ENCODE results near the gene MYL12A. TPM values are rescaled to one million over a fixed set of nuclear protein-coding genes. Genes with fewer than 3 reads are reported as not detected.

The MYL12A gene
- total and polyA plus RNA-seq, 2 of the 13 experiments (the other 11 are each of a cell fraction or from before 2014, with no cell fraction given): 261 to 277 TPM

DNA sequence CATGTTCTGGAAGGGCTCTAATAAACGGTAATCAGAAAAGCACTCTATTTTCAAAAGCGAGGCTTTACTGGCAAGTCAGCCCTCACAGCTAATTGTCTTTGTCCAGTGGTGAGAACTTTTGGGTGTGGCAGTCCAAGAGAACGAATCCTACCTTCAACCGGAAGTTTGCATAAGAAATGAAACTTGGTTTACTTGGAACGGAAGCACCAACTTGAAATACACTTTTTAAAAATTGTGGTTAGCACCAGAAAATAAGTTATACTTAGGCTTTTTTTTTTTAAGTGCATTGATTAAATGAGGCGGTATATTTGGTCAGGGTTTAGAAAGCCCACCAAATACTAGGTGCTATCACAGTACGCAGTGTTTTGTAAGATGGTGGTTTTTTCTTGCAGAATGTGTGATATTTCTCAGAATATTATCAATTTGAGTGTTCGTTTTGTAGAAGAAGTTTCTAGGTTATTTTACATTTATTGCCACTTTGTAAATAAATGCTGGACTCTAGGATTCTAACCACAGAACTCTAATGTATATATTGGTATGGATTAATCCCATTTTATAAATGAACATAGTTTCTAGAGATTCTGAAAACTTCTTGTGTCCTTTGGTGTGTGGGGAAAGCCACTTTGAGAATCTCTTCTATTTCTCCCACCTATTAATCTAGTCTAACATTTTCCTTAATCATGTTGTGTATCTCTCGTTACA, 1.2 kb downstream of the MYL12A start (continued):
- TF ChIP-seq MAFK (conservative IDR thresholded peaks at IDR 0.05 in 1 of 2, IDR thresholded peaks at IDR 0.05 in 1 of 2; ENCODE audit: low read length in 2 of 2) (no peak), ZNF614 (CRISPR knock-in tag; IDR thresholded peaks at IDR 0.05; ENCODE audit: borderline replicate concordance) (no peak), ZMYM3 (CRISPR knock-in tag; IDR thresholded peaks at IDR 0.05) (no peak)

DNA sequence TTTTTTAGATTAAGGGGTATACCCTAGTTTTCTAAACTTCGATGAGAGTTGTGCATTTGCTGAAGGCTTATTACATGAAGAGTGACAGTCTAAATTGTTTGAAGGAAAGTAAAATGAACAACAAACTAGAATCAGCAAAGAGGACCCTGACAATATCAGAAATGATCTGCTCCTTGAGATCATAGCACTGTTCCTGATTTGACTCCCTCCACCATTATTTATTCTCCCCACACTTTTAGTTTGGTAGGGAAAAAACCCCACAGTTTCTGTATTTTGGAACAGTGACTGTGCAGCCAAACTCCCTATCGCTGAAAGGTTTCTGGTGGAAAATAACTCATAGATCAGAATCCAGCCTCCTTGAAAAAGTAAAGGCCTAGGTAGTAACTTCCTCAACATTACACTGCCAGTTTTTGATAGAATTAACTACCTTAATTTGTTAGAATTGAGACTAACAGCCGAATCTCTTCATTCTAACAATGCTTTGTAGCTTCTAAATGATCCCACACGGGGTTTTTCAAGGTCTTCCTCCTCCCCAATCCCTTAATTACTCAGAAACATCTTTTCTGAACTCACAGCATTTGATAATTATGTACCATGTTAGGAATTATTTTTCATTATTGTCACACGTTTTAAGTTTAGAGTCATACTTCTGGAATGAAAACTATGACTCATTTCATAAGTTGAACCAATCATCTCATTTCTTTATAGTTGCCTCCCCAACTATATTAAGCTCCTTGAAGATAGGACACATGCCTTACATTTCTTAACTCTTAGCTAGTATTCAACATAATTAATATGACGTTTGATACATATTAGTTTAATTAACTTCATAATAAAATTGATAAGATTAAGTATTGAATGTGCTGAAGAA, 2.9 kb downstream of the MYL12A start:
- peak; percentile 48 for TF ChIP-seq POLR2G (IDR thresholded peaks at IDR 0.05; ENCODE audit: low read depth, low read length)
- TF ChIP-seq, protein P1, sequence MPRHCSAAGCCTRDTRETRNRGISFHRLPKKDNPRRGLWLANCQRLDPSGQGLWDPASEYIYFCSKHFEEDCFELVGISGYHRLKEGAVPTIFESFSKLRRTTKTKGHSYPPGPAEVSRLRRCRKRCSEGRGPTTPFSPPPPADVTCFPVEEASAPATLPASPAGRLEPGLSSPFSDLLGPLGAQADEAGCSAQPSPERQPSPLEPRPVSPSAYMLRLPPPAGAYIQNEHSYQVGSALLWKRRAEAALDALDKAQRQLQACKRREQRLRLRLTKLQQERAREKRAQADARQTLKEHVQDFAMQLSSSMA (CRISPR knock-in tag; IDR thresholded peaks at IDR 0.05): no peak
- TF ChIP-seq MTA1 (CRISPR knock-in tag; IDR thresholded peaks at IDR 0.05; ENCODE audit: borderline replicate concordance): no peak
- 0 out of 2 replicates have a peak, but pooled peaks have one; percentile 31 for TF ChIP-seq RBFOX2 (IDR thresholded peaks at IDR 0.05; ENCODE audit: low read depth, low read length)
- TF ChIP-seq, protein P2, sequence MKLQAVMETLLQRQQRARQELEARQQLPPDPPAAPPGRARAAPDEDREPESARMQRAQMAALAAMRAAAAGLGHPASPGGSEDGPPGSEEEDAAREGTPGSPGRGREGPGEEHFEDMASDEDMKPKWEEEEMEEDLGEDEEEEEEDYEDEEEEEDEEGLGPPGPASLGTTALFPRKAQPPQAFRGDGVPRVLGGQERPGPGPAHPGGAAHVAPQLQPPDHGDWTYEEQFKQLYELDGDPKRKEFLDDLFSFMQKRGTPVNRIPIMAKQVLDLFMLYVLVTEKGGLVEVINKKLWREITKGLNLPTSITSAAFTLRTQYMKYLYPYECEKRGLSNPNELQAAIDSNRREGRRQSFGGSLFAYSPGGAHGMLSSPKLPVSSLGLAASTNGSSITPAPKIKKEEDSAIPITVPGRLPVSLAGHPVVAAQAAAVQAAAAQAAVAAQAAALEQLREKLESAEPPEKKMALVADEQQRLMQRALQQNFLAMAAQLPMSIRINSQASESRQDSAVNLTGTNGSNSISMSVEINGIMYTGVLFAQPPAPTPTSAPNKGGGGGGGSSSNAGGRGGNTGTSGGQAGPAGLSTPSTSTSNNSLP (IDR thresholded peaks at IDR 0.05; ENCODE audit: low read depth, low read length): 0 out of 2 replicates have a peak, but pooled peaks have one; percentile 22
- intact Hi-C loops (cut with micrococcal nuclease; ENCODE audit: unreplicated experiment) (no loop called here), in situ Hi-C loops (cut with HindIII; ENCODE audit: extremely low pct_ligation_motif_present, low pct_unique_long_range_greater_than_20kb) (no loop called here)
- ChIA-PET CTCF (ENCODE audit: low intra/inter-chr PET ratio, low total read pairs) (no interaction called here), POLR2A (interaction anchor here (0.7 kb wide), 1 partner anchor 94 kb away, joined by 3 read pairs; no protein-coding TSS in a partner anchor)
- FAIRE-seq (no peak), DNase-seq (ENCODE audit: low spot score) (no peak), ATAC-seq (no peak)
- Histone ChIP-seq H3K9ac (ENCODE audit: insufficient read depth, low read depth, low read length) (no peak overlapping the region), H3K9me3 (ENCODE audit: low read length) (no peaks in the 10 kb centered on the region), H3K27me3 (ENCODE audit: control insufficient read depth in 1 of 2, insufficient read depth in 2 of 2, low read length in 2 of 2) (no peaks in the 10 kb centered on the region; a peak in 2 of 5 replicates), H3K4me2 (ENCODE audit: low read depth, low read length) (peak overlapping the region; percentile 14), H3K36me3 (replicated peaks in 1 of 2; ENCODE audit: control insufficient read depth in 1 of 2, insufficient read depth in 2 of 2, low read length in 2 of 2) (peaks cover 4 to 24% of the 10 kb centered on the region in 2 experiments; a peak in 4 of 5 replicates), H3K4me1 (ENCODE audit: insufficient read depth, low read length) (peaks cover 50% of the 10 kb centered on the region), H2AFZ (ENCODE audit: low read length) (no peak overlapping the region), H4K20me1 (ENCODE audit: insufficient read depth, low read length) (peaks cover 13% of the 10 kb centered on the region; the same call in 1 of the 2 replicates), H3K79me2 (ENCODE audit: insufficient read depth, low read length) (peaks cover 70% of the 10 kb centered on the region), H3K27ac (ENCODE audit: extremely low read length, insufficient read depth, low read length) (no peak overlapping the region), H3K4me3 (replicated peaks in 1 of 3; ENCODE audit: insufficient read depth in 1 of 3, low read depth in 2 of 3, low read length in 3 of 3) (no peak overlapping the region)
- WGBS (ENCODE audit: low lambda C conversion rate): 77% methylated on average over 6 of the region's 6 CpGs
- no TSS peak for BruUV-seq (replicated peaks)
